Stromal cell of bone marrow (primary cell): ENCODE measurements around the gene TYRO3.

Source experiments
- DNase-seq: peaks from one replicate; pipeline ENCODE4 v3.0.0-alpha.2; 2012; ENCODE audit warnings: low read depth

The TYRO3 gene

GRCh38 chr15:41605566-41605965 lies 46.6 kb downstream of the TYRO3 start:
- DNase-seq: no peak

GRCh38 chr15:41606997-41607396 lies 48.0 kb downstream of the TYRO3 start:
- peak; percentile 86 for DNase-seq

GRCh38 chr15:41609123-41609522 lies 50.1 kb downstream of the TYRO3 start:
- DNase-seq: no peak

GRCh38 chr15:41610048-41610447 lies 51.0 kb downstream of the TYRO3 start:
- DNase-seq: no peak

GRCh38 chr15:41620536-41621199 lies 61.7 kb downstream of the TYRO3 start:
- DNase-seq: no peak

- peak; percentile 53 for DNase-seq
These were observed 62.5 kb downstream of the TYRO3 start for GRCh38 chr15:41621200-41622193.

GRCh38 chr15:41622901-41623300 lies 63.9 kb downstream of the TYRO3 start:
- DNase-seq: no peak

GRCh38 chr15:41627203-41627602 lies 68.2 kb downstream of the TYRO3 start:
- DNase-seq: no peak

- DNase-seq: no peak
These were observed 70.5 kb downstream of the TYRO3 start for GRCh38 chr15:41629463-41629862.

GRCh38 chr15:41629883-41630282 lies 70.9 kb downstream of the TYRO3 start:
- DNase-seq: no peak

GRCh38 chr15:41630616-41631217 lies 71.7 kb downstream of the TYRO3 start:
- DNase-seq: no peak

- DNase-seq: no peak
These were observed 73.0 kb downstream of the TYRO3 start for GRCh38 chr15:41631880-41632470.
